Hindlimb muscle (tissue), 1 donor: ENCODE data around the gene TDRD10. TPM values are rescaled to one million over a fixed set of nuclear protein-coding genes. Genes with fewer than 3 reads are reported as not detected.

Experiments
- DNase-seq: peaks from one replicate; pipeline ENCODE4 v3.0.0-alpha.2; 2013
- polyA plus RNA-seq: library from polyadenylated mRNA; unstranded; fragments of 120-200 nt; gene quantifications from one replicate; pipeline ENCODE4 v1.2.1, GENCODE V29; 2013; ENCODE audit not compliant: insufficient read length

Gene TDRD10, protein sequence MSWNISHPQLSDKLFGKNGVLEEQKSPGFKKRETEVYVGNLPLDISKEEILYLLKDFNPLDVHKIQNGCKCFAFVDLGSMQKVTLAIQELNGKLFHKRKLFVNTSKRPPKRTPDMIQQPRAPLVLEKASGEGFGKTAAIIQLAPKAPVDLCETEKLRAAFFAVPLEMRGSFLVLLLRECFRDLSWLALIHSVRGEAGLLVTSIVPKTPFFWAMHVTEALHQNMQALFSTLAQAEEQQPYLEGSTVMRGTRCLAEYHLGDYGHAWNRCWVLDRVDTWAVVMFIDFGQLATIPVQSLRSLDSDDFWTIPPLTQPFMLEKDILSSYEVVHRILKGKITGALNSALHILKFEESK
- polyA plus RNA-seq, result 3.3 TPM

DNA sequence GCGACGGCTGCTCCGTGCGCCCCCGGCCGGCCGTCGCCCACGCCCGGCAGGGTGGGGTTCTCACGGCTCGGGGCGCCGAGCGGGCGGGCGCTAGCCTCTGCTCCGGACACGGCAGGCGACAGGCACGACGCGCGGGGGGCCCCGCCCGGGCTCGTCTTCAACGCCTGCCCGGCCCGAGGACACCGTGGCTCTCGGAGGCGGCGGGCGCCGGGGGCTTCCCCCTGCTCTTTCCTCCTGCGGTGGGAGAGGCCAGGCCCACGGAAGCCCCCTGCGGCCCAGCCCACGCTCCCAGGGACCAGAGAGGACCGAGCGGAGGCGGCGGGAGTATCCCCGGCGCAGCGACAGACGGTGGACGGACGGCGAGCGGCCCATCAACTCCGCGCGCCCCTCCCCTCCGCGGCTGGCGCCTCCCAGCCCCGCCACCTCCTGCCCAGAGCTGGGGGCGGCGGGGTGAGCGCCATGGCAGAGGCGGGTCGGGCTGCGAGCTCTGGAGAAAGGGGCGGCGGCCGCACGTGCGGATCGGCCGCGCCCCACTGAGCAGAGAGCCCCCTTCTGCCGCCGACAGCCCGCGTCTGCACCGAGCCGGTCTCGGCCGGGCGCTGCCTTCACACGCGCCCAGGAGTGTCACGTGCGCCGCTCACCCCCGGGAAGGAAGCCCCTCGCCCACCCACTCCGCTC is at the start of gene TDRD10, which contains the start of gene SHE:
Gene TDRD10 (plus strand): TSS at position 154 of the 678 bp plus-strand sequence. CDS start 4,685 bp downstream, outside the sequence.
Gene SHE (minus strand): TSS at position 347 of the 678 bp plus-strand sequence. CDS start 386 bp downstream, outside the sequence.
- DNase-seq, result no peak

DNA sequence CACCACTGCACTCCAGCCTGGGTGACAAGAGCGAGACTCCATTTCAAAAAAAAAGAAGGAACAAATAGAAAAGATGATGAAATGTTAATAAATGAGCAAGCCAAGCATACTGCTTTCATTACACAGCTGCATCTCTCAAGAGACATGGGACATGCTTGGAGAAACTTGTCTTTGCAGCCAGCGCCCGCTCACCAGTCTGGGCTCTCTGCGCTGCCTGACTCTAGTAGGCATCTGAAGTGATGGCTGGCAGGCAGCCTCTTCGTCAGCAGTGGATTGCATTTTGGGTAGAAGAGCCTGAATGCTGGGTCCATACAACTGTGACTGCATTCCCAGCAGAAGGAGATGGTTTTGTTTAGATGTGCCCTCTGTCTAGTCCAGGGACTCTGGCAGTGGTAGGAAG is 48.9 kb upstream of the TDRD10 start:
- DNase-seq, result no peak

DNA sequence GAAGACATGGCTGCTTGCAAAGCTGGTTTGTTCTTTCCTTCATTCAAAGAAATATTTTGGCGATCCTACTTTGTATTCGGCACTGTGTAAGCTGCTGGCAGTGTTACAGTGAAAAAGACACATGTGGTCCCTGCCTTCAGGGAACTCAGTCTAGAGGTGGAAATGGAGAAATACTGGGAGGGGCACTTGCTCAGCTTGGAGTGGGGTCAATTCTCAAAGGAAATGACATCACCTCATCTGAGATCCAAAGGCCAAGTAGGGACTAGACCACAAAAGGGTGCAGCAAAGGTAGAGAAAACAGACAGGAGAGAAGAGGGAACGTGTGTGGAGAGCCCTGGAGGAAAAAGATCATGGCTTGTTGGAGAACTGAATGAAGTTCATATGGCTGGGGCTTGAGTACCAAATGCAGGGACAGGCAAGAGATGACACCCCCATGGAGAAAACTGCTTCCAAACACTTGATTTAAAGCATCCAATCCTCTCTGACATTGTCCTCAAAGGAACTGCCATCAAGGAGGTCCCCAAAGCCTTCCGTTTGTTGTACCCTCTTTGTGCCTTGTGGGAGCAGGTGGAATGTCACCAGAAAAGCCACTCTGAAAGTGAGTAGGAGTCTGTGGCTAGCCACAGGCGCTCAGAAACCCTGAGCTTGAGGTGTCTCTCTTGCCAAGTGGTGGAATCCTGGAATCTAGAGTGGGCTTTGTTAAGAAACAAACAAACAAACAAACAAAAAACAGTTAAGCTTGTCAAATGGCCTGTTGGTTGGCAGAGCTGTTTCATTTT is 48.3 kb upstream of the TDRD10 start:
- peak; percentile 24 for DNase-seq

DNA sequence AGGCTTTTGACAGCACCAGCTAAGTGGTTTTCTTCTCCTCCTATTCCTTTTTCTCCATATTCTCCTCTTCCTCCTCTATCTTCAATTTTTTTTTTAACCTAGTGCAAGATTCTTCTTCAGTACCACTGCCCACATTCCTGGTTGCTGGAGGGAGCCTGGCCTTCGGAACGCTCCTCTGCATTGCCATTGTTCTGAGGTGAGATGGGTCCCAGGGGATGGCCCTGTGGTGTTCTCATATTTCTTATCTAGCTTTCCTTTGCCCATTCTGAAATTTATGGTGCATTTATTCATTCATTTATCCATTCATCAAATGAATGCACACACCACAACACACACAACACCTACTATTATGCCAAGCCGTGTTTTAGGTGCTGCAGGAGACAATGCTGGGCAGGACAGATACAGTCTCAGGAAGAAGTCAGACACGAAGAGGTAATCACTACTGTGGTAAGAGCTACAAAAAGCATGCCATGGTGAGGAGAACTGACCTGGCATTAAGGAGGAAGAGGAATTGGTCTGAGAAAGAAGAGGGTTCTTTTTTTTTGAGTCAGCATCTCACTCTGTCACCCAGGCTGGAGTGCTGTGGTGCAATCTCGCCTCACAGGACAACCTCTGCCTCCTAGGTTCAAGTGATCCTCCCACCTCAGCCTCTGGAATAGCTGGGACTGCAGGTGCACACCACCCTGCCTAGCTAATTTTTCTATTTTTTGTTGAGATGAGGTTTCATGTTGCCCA is 47.5 kb upstream of the TDRD10 start:
- DNase-seq, result no peak

DNA sequence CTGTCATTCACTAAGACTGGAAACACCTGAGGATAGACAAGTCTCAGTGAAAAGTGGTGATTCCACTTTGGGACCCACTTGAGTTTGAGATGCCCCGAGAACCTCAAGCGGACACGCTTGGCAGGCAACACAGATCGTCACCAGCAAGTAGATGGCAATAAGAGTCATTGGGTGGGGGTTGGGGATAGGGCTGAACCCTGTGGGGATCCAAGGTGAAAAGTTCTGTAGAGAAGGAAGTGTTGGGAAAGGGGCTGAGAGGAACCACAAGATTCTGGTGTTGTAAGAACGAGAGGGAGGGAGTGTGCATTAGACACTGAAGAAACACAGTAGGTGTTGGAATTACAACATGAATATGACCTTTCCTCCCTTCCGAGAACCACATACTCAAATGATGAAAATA is 45.4 kb upstream of the TDRD10 start:
- DNase-seq, result no peak

DNA sequence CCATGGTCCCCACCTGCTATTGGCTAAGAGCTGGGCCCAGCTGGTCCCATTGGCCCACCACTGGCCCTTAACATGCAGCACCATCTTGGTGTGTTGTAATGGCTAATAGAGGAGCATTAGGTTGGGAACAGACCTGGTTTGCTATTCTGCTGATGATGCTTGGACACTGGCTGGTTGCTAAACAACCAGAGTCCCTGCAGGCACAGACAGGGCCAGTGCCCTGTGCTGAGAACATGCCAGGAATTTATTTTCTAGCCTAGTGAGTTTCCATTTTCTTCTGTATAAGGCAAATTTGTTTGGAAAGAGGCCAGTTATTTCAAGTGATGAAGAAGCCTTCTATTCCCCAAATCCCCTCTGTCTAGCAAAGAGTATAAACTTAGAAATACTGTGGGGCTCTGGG is 42.9 kb upstream of the TDRD10 start:
- DNase-seq, result no peak

DNA sequence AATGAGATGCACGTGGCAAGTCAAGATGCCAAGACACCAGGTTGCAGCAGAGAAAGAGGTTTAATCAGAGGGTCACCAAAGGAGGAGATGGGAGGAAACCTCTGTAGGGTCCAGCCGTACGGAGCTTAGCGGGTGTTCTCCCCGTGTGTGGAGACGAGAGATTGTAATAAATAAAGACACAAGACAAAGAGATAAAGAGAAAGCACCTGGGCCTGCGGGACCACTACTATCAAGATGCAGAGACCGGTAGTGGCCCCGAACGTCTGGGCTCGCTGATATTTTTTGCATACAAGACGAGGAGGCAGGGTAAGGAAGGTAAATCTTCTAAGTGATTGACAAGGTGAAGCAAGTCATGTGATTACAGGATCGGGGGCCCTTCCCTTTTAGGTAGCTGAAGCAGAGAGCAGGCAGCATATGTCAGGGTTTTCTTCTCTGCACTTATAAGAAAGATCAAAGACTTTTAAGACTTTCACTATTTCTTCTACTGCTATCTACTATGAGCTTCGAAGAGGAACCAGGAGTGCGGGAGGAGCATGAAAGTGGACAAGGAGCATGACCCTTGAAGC is 41.2 kb upstream of the TDRD10 start:
- DNase-seq, result no peak

DNA sequence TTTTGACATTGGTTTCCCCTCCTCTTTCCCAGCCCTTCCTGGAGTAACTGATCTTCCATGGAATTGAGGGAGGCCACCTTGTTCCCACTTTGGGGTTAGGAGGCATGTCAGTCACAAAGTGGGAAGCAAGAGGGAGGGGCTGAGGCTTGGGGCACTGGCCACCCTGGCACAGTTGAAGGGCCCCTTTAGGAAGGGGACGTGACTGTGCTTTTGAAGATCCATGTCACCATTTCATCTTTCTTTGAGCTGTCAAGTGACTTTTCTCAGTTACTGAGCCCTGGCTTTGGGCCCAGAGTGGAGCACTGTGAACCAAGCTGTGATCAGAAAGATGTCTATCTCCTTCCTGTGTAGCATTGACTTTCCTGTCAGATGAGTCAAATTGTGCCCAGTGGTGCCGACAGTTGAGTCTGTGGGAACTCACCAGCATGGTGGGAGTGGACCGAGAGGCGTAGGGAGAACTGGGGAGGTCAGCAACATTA is 38.5 kb upstream of the TDRD10 start:
- no peak for DNase-seq

DNA sequence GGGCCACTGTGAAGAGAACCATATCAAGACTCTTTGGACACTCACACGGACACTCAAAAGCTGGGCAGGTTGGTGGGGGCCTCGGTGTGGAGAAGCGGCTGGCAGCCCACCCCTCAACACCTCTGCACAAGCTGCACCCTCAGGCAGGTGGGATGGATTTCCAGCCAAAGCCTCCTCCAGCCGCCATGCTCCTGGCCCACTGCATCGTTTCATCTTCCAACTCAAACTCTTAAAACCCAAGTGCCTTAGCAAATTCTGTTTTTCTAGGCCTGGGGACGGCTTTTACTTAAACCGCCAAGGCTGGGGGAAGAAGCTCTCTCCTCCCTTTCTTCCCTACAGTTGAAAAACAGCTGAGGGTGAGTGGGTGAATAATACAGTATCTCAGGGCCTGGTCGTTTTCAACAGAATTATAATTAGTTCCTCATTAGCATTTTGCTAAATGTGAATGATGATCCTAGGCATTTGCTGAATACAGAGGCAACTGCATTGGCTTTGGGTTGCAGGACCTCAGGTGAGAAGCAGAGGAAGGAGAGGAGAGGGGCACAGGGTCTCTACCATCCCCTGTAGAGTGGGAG is 36.3 kb upstream of the TDRD10 start:
- DNase-seq, result no peak

DNA sequence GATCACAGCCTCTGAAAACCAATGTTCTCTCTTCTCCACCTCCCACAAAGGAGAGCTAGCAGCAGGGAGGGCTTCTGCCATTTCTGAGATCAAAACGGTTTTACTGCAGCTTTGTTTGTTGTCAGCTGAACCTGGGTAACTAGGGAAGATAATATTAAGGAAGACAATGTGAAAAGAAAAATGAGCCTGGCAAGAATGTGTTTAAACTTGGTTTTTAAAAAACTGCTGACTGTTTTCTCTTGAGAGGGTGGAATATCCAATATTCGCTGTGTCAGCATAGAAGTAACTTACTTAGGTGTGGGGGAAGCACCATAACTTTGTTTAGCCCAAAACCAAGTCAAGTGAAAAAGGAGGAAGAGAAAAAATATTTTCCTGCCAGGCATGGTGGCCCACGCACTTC is 35.8 kb upstream of the TDRD10 start:
- no peak for DNase-seq

DNA sequence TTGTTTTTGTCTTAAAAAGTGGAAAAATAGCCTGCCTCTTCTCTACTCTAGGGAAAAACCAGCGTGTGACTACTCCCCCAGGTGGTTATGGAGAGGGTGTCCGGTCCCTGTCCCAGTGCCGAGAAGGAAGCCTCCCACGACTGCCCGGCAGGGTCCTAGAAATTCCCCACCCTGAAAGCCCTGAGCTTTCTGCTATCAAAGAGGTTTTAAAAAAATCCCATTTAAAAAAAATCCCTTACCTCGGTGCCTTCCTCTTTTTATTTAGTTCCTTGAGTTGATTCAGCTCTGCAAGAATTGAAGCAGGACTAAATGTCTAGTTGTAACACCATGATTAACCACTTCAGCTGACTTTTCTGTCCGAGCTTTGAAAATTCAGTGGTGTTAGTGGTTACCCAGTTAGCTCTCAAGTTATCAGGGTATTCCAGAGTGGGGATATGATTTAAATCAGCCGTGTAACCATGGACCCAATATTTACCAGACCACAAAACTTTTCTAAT is 35.0 kb upstream of the TDRD10 start:
- no peak for DNase-seq

DNA sequence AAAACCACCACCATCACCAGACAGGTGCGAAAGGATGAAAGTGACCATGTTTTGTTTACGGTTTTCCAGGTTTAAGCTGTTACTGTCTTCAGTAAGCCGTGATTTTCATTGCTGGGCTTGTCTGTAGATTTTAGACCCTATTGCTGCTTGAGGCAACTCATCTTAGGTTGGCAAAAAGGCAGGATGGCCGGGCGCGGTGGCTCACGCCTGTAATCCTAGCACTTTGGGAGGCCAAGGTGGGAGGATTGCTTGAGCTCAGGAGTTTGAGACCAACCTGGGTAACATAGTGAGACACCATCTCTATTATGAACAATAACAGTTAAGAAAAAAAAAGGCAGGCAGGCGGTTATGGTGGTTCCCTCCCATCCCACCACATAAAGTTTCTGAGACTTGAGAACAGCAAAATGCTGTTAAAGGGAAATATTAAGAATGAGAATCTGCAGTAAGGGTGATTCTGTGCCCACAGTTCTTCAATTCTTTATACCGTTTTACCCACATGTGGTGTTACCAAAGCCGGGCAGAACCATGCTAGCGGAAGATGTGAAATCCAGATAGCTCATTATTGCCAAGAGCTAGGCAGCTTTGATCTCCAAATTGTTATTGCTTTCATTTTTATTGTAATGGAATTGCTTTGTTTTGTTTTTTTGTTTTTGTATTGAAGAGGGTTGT is 34.5 kb upstream of the TDRD10 start:
- no peak for DNase-seq

DNA sequence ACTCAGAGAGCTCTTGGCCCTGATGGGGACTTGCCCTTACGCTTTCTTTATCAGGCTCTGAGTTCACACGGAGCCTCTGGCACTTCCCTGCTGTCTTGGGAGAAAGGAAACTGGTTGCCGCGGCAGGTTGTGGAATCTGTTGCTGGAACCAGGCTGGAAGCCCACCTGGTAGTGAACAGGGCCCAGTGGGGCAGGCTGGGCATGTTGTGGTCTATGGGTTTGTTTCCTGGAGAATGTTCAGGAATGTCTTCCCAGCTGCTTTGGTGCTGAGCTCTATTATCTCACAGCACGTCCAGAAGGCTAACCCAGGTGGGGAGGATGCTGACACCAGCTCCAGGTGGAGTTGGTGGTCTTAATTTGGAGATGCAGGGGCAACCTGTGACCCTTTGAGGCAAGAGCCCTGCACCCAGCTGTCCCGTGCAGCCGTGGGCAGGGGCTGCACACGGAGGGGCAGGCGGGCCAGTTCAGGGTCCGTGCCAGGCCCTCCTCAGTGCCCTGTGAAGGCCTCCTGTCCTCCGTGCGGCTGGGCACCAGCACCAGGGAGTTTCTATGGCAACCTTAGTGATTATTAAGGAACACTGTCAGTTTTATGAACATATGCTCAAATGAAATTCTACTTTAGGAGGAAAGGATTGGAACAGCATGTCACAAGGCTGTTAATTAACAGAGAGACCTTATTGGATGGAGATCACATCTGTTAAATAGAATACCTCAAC is 33.3 kb upstream of the TDRD10 start:
- no peak for DNase-seq

DNA sequence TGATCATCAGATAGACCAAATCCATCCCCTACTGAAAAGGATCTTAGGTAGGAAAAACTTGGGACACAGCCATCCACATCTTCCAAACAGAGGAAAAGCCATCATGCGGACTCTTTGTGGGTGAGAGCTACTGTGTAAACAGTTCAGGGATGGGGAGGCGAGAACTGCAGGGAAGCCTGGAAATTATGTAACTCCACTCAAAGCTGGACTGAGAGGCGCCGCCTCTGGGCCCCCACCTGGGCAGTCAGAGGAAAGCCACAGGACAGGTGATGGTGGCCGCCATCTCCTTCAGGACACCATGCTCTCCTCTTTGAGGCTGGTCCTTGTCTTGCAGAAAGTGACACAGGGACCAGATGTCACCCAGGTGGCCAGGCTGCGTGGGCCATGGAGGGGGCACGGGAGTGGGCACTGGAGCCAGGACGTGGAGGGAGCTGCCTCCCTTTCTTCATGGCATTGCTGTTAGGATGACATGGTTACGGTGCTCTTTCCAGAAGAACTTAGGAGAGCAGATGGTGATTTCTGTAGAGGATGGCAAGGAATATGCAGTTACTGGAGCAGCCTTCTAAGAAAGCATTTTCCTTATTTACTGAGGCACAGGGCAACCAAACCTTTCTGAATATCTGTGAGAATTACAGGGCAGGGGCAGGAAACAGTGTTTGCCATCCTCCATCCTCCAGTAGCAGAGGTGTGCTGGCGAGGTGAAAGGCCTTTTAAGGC is 32.0 kb upstream of the TDRD10 start:
- DNase-seq, result no peak

DNA sequence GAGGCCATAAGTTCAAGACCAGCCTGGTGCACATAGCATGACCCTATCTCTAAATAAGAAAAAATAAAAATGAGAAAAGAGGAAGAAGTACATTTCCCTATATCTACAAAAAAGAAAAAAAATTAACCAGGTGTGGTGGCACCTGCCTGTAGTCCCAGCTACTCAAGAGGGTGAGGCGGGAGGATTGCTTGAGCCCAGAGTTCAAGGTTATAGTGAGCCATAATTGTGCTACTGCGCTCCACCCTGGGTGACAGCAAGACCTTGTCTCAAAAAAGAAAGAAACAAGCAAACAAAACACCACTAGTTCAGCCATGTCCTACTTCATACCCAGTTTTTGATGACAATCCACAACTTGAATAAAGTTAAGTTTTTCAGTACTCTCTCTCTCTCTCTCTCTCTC is 30.7 kb upstream of the TDRD10 start:
- no peak for DNase-seq

DNA sequence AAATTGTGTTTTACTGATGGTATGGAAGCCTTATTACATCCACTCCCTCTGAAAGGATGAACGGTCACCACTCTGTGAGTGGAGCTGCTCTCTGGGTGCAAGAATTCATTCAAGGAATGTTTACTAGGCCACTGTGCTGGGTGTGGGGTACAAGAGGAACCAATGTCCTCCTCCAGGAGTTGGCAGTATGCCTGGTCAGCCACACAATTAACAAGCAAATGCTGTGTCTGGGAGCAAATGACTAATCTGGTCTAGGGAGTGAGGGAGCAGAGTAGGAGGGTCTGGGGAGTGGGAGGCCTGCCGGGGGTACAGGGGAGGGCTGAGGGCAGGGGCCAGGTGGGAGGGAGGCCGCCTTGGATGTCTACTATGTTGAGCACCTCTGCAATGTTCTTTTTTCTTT is 27.2 kb upstream of the TDRD10 start:
- no peak for DNase-seq

DNA sequence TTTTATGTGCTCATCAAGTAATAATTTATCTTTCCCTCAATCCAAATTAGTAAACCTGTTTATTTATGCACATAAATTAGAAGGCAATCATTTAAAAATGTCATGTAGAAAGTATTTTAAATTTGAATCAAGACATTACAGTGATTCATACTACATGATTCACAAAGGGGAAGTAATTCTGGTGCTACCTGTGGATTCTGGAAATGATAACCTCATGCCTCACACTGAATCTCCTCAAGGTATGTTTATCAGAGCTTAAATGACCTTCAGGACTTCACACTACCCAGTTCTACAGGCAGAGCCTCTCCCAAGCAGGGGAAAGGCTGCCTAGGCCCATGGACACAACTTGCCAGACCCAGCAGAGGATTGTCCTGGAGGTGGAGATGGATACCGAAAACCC is 25.2 kb upstream of the TDRD10 start:
- DNase-seq, result no peak

DNA sequence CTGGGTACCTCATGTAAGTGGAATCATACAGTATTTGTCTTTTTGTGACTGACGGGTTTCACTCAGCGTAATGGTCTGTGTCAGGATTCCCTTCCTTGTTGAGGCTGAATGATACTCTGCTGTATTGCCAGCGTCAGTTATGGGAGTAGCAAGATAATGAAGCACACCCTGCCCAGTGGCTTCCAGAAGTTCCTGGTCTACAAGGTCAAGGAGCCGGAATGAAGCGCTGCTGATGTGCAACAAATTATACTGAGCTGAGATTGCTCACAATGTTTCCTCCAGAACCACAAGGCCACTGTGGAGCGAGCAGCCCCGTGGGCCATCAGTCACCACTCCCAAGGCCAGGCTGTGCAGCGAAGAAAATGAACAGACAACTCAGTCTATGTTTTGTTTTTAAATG is 24.0 kb upstream of the TDRD10 start:
- DNase-seq, result no peak

DNA sequence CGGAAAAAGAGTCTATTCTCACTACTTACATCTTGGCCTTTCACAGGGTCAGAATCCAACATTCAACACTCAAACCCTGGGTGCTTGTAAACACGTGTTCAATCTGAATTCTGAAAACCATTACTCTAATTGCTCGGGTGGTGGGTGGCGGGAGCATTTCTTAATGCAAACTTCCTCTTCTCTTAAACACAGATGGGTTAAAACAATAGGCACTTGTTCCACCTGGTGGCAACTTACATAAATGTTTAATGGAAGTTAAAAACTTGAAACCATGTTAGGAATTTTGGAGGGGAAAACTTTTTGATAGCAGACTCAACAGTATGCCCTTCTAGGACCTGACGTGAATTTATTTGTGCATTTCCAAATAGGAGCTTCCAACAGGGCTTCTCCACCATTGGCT is 23.4 kb upstream of the TDRD10 start:
- no peak for DNase-seq
